Cardiac fibroblast (primary cell): ENCODE data around the gene GPR183.

ENCODE experiments used
- DNase-seq, 2 donors: peaks; one replicate each; pipeline versions ENCODE4 v3.0.0 to v3.0.0-alpha.2; 2010; ENCODE audit warnings: low read depth in 2 of 2
- H3K4me3 ChIP-seq, 2 donors: replicated peaks in 1 of 2; 1 replicate in 1 of 2; 2 replicates in 1 of 2; pipeline ENCODE4 v1.5.1; 2011; ENCODE audit warnings: low read depth in 2 of 2, low read length in 2 of 2, mild to moderate bottlenecking in 2 of 2, moderate library complexity in 1 of 2
- CTCF ChIP-seq: IDR thresholded peaks from one replicate; pipeline ENCODE4 v1.5.1; 2011; ENCODE audit warnings: low read depth, mild to moderate bottlenecking, low read length, inconsistent platforms

The GPR183 gene

GRCh38 chr13:99346335-99347042, 39.3 kb upstream of the GPR183 start:
- no peak overlapping the region for H3K4me3 ChIP-seq
- no peak for TF ChIP-seq CTCF
- DNase-seq: no peak

GRCh38 chr13:99345345-99345744, 38.1 kb upstream of the GPR183 start:
- DNase-seq: no peak
- no peak overlapping the region for H3K4me3 ChIP-seq
- TF ChIP-seq CTCF: no peak

GRCh38 chr13:99344610-99345208, 37.5 kb upstream of the GPR183 start:
- TF ChIP-seq CTCF: no peak
- H3K4me3 ChIP-seq: no peak overlapping the region
- no peak for DNase-seq

- no peak overlapping the region for H3K4me3 ChIP-seq
- no peak for DNase-seq
- TF ChIP-seq CTCF: no peak
Observed at GRCh38 chr13:99342723-99343315, 35.6 kb upstream of the GPR183 start.

GRCh38 chr13:99341969-99342722, 34.9 kb upstream of the GPR183 start:
- no peak overlapping the region for H3K4me3 ChIP-seq
- DNase-seq: no peak

More at GRCh38 chr13:99341969-99342722, 34.9 kb upstream of the GPR183 start:
- no peak for TF ChIP-seq CTCF
